Hepatocyte (in vitro differentiated cells): ENCODE results near the gene KIR2DL1. TPM values are rescaled to one million over a fixed set of nuclear protein-coding genes. Genes with fewer than 3 reads are reported as not detected.

Experiments
- DNase-seq: peaks from one replicate; pipeline ENCODE4 v3.0.0-alpha.2; 2016; ENCODE audit warnings: low spot score
- H2AFZ ChIP-seq: fragments of 200-600 bp; sonication (generic); 2 replicates; pipeline ENCODE4 v1.6.0; 2016; ENCODE audit warnings: antibody characterized with exemption, mild to moderate bottlenecking
- H3K27ac ChIP-seq: fragments of 200-600 bp; sonication (generic); 2 replicates; pipeline ENCODE4 v1.5.1; 2016; ENCODE audit warnings: mild to moderate bottlenecking
- H3K27me3 ChIP-seq: fragments of 200-600 bp; sonication (generic); 2 replicates; pipeline ENCODE4 v1.6.1; 2016
- H3K36me3 ChIP-seq: fragments of 200-600 bp; sonication (generic); replicated peaks from 2 replicates; pipeline ENCODE4 v1.5.1; 2016; ENCODE audit warnings: low read depth; ENCODE audit not compliant: insufficient read depth
- H3K4me1 ChIP-seq: fragments of 200-600 bp; sonication (generic); 2 replicates; pipeline ENCODE4 v1.5.1; 2016; ENCODE audit warnings: mild to moderate bottlenecking, moderate library complexity; ENCODE audit not compliant: insufficient read depth
- H3K4me2 ChIP-seq: fragments of 200-600 bp; sonication (generic); 2 replicates; pipeline ENCODE4 v1.6.0; 2016
- H3K4me3 ChIP-seq: fragments of 200-600 bp; sonication (generic); 2 replicates; pipeline ENCODE4 v1.5.1; 2016; ENCODE audit warnings: mild to moderate bottlenecking
- H3K79me2 ChIP-seq: fragments of 200-600 bp; sonication (generic); 2 replicates; pipeline ENCODE4 v1.6.0; 2017; ENCODE audit warnings: mild to moderate bottlenecking
- H3K9me2 ChIP-seq: fragments of 200-600 bp; sonication (generic); replicated peaks from 2 replicates; pipeline ENCODE4 v1.6.0; 2017; ENCODE audit warnings: mild to moderate bottlenecking; ENCODE audit not compliant: insufficient read depth
- H3K9me3 ChIP-seq: fragments of 200-600 bp; sonication (generic); 2 replicates; pipeline ENCODE4 v1.5.1; 2016; ENCODE audit warnings: low read depth, mild to moderate bottlenecking
- H4K20me1 ChIP-seq: fragments of 200-600 bp; sonication (generic); 2 replicates; pipeline ENCODE4 v1.6.0; 2016; ENCODE audit warnings: mild to moderate bottlenecking; ENCODE audit not compliant: insufficient read depth, poor library complexity, severe bottlenecking
- CTCF ChIP-seq: fragments of 200-600 bp; sonication (generic); IDR thresholded peaks from 2 replicates; pipeline ENCODE4 v1.5.1; 2016; ENCODE audit warnings: antibody characterized with exemption, mild to moderate bottlenecking; ENCODE audit not compliant: poor library complexity
- EZH2 ChIP-seq: fragments of 200-600 bp; sonication (generic); IDR thresholded peaks from 2 replicates; pipeline ENCODE4 v1.6.1; 2016; ENCODE audit warnings: antibody characterized with exemption, mild to moderate bottlenecking, borderline replicate concordance
- EZH2phosphoT487 ChIP-seq: fragments of 200-600 bp; sonication (generic); IDR thresholded peaks from one replicate; pipeline ENCODE4 v1.6.1; 2018; ENCODE audit warnings: antibody characterized with exemption, mild to moderate bottlenecking, low read depth, moderate library complexity; ENCODE audit not compliant: unreplicated experiment, severe bottlenecking
- WGBS: methylation state at CpG from one replicate; pipeline ENCODE4 v1.1.6; 2016; ENCODE audit warnings: low lambda C conversion rate; ENCODE audit errors: missing lambda C conversion rate; 5-methylcytosine and 5-hydroxymethylcytosine counted together
- polyA plus RNA-seq: library from polyadenylated mRNA; unstranded; fragments of >200 nt; fragmentation: Nextera tagmentation; extraction: Ambion mirVana; gene quantifications from 2 replicates; pipeline ENCODE4 v1.2.1, GENCODE V29; 2016
- total RNA-seq: library from RNA; depleted of rRNA; stranded (reverse); fragments of >200 nt; gene quantifications from 2 replicates; pipeline ENCODE4 v1.2.3, GENCODE V29; 2014

The KIR2DL1 gene
- total and polyA plus RNA-seq, 2 experiments from 2014 or later = not detected

- WGBS = 67% methylated on average over 10 of the region's 10 CpGs
- no peak overlapping the region for H2AFZ ChIP-seq
- H3K9me3 ChIP-seq = no peaks in the 10 kb centered on the region
- TF ChIP-seq EZH2 (no peak), CTCF (no peak), EZH2phosphoT487 (no peak)
- no peaks in the 10 kb centered on the region for H3K79me2 ChIP-seq
- H3K36me3 ChIP-seq = no peaks in the 10 kb centered on the region
- no peaks in the 10 kb centered on the region for H3K4me1 ChIP-seq
- no peak for DNase-seq
- H3K27ac ChIP-seq = no peak overlapping the region
- H3K4me3 ChIP-seq = no peak overlapping the region
- no peaks in the 10 kb centered on the region for H4K20me1 ChIP-seq
- no peaks in the 10 kb centered on the region for H3K27me3 ChIP-seq
- no peaks in the 10 kb centered on the region for H3K9me2 ChIP-seq
- H3K4me2 ChIP-seq = no peak overlapping the region
These were observed 42.0 kb upstream of the KIR2DL1 start for GRCh38 chr19:54727562-54727961.

GRCh38 chr19:54728167-54728566 lies 41.4 kb upstream of the KIR2DL1 start:
- Histone ChIP-seq H3K9me3 (no peaks in the 10 kb centered on the region), H3K36me3 (no peaks in the 10 kb centered on the region), H3K79me2 (no peaks in the 10 kb centered on the region), H3K9me2 (no peaks in the 10 kb centered on the region), H3K4me2 (no peak overlapping the region), H3K27ac (no peak overlapping the region), H3K4me1 (no peaks in the 10 kb centered on the region), H3K4me3 (no peak overlapping the region), H3K27me3 (no peaks in the 10 kb centered on the region), H4K20me1 (no peaks in the 10 kb centered on the region), H2AFZ (no peak overlapping the region)
- TF ChIP-seq CTCF = no peak
- TF ChIP-seq EZH2phosphoT487 = no peak
- TF ChIP-seq EZH2 = no peak
- no peak for DNase-seq
- 48% methylated on average over 3 of the region's 3 CpGs for WGBS

GRCh38 chr19:54729416-54730188 lies 40.0 kb upstream of the KIR2DL1 start:
- H2AFZ ChIP-seq = no peak overlapping the region
- no peak overlapping the region for H3K4me2 ChIP-seq
- 64% methylated on average over 14 of the region's 15 CpGs for WGBS
- no peak overlapping the region for H3K4me3 ChIP-seq
- no peaks in the 10 kb centered on the region for H3K27me3 ChIP-seq
- H3K9me2 ChIP-seq = no peaks in the 10 kb centered on the region
- H3K9me3 ChIP-seq = no peaks in the 10 kb centered on the region
- H3K79me2 ChIP-seq = no peaks in the 10 kb centered on the region
- H3K27ac ChIP-seq = no peak overlapping the region
- TF ChIP-seq EZH2phosphoT487 (no peak), CTCF (no peak), EZH2 (no peak)
- no peaks in the 10 kb centered on the region for H3K4me1 ChIP-seq
- no peaks in the 10 kb centered on the region for H4K20me1 ChIP-seq
- DNase-seq = no peak
- no peaks in the 10 kb centered on the region for H3K36me3 ChIP-seq
